GM19397 (cell line): ENCODE data around the gene IL22.
A peak's percentile ranks its signal among the peaks of the same experiment; 100 is the strongest.
"Not testable (repeated sequence)": the region's sequence is repeated elsewhere in the genome, so short reads cannot be mapped to it uniquely, and the experiment has no call there.

ENCODE experiments used
- ATAC-seq: cut with Tn5 transposase; IDR thresholded peaks from one replicate; pipeline ENCODE4 v1.9.1; 2021; ENCODE audit warnings: mild to moderate bottlenecking, moderate library complexity; ENCODE audit not compliant: unreplicated experiment

IL22 gene

GRCh38 chr12:68231691-68232090, 21.7 kb downstream of the IL22 start:
- no peak for ATAC-seq

GRCh38 chr12:68231229-68231628, 22.2 kb downstream of the IL22 start:
- ATAC-seq, result no peak

DNA sequence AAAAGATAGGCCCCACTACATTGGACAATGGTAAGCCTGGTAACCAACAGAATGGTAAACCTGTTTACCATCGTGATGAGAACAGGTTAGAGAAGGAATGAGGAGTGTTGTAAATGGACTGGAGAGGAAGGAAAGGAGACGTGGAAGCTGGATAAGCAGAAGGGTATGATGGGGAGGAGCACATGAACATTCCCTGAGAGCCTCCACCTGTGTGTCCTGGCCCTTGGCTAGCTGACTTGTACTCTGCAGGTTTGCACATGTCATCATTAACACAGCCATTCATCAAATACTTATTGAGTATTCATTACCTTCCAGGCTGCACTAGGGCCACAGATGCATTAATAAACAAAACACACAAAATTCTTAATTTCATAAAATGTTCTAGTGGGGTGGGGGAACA, 23.4 kb downstream of the IL22 start:
- no peak for ATAC-seq

GRCh38 chr12:68227356-68227755, 26.0 kb downstream of the IL22 start:
- no peak for ATAC-seq

DNA sequence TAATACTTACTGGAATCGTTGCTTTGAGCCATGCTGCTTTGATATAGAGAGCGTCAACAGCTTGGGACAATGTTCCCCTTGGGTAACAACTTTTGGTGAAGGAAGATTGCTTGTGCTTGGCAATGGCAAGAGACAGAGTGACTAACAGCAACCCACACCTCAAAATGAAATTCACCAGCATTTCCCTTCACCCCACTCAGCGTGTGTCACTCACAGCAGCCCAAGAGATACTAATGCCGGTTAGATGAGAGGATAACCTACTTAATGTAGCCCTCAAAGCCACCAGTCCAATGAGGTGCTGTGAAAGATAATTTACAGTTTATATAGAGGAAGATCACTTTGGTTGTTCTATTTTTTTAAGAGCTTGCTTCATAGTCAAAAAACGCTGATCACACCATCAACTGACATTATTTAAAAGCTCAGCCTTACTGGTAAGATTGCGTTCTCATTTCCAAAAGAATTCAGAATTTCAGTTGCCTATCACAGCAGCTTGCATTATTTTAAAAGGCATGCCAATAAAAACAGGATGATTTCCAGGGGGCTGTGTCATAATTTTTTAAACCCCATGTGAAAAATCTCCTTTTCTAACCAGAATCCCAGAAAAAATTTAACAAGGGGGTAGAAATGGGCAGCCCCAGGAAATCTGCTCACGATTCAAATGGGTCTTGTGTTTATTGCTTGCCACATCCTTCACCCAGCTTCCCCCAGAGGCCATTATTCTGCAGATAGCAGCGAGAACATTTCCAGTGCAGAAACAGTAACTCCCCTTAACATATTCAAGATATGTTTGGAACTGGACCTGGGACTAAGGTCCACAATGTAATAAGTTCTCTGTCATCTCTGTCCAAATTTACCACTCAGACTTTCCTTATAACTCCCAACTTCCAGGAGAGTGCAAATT, 27.6 kb downstream of the IL22 start, which contains the start of gene IL26:
TSS of gene IL26 (minus strand) at position 235 of the 901 bp plus-strand sequence. CDS start at position 181, 54 bp downstream.
- no peak for ATAC-seq

- no peak for ATAC-seq
Measured at GRCh38 chr12:68224613-68225285, 28.7 kb downstream of the IL22 start.

GRCh38 chr12:68223067-68223747, 30.2 kb downstream of the IL22 start:
- ATAC-seq, result peak; percentile 88

GRCh38 chr12:68222326-68222725, 31.1 kb downstream of the IL22 start:
- no peak for ATAC-seq

DNA sequence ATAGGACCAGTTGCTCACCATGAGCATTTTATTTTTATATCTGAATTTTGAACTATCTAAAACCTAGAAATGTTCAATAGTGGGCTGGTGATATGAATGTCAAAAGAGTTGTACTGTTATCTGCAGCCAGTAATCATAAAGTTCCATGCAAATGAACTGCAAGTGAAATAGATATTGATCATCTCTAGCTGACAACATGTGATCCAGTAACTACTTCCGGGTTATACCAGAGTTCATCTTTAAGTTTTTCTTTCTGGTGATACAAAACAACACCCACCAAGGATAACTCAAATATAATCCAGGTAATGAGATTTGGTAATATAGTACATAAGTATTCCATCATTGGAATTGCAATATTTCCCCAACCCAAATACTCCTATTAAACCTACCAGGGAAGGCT, 31.9 kb downstream of the IL22 start:
- no peak for ATAC-seq

GRCh38 chr12:68210875-68211274, 42.5 kb downstream of the IL22 start:
- ATAC-seq, result no peak

DNA sequence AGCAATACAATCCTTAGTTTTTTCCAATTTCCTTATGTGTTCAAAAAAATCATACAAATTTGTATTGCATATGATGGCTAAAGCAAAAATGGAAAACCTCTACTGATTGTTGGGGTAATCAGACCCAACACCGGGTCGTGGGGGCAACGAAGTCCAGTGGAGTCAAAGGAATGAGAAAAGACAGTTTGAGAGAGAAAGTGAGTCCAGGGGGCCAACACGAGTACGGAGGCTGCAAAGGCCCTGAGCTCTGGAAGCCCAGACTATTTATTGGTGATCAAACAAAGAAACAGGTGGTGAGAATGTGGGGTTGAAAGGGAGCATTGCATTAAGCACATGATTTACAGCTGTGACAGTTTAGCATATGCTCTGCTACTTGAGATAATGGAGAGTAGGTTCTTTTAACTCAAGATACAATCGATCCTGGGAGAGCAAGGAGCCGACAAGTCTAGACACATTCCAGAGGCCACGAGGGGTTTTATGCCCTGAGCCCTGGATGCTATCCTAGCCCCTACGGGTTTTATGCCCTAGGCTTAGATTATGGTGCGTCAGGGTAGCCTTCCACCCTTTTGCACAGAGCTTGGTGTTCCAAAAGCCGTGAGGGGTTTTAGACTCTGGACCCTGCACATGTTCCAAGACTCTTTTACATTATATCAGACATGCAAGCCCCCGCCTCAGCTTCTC, 44.2 kb downstream of the IL22 start:
- not testable (repeated sequence) for ATAC-seq

- ATAC-seq, result no peak
Measured at GRCh38 chr12:68207276-68207675, 46.1 kb downstream of the IL22 start.

- ATAC-seq, result no peak
Measured at GRCh38 chr12:68206446-68206845, 47.0 kb downstream of the IL22 start.

DNA sequence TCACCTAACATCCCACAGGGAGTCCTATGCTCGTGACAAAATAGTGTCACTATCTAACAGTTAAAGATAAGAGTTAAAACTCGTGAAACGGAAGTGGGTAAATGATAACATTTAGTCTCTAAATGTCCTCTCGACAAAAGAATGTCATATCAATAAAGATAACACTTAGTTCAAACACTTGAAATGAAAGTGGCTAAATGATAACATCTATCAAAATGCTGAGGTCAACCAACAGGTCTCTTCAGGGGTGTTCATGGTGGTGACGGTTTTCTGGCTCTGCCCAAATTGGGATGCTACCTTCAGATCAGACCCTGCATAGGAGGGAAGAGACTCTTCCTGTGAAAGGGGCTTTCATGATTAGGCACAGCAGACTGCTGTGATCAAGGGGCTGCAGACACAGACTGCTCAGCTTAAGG, 49.9 kb downstream of the IL22 start:
- ATAC-seq, result no peak

- ATAC-seq, result no peak
Measured at GRCh38 chr12:68200854-68201253, 52.5 kb downstream of the IL22 start.

GRCh38 chr12:68199127-68199526, 54.3 kb downstream of the IL22 start:
- ATAC-seq, result no peak

GRCh38 chr12:68198507-68199086, 54.8 kb downstream of the IL22 start:
- no peak for ATAC-seq
